ENCODE data around the gene TAS2R19. TPM values are rescaled to one million over a fixed set of nuclear protein-coding genes. Genes with fewer than 3 reads are reported as not detected.
"Not testable (repeated sequence)": the region's sequence is repeated elsewhere in the genome, so short reads cannot be mapped to it uniquely, and the experiment has no call there.

Gene TAS2R19
- total RNA-seq, 1 donor from 2014 or later, result 3.1 TPM

DNA sequence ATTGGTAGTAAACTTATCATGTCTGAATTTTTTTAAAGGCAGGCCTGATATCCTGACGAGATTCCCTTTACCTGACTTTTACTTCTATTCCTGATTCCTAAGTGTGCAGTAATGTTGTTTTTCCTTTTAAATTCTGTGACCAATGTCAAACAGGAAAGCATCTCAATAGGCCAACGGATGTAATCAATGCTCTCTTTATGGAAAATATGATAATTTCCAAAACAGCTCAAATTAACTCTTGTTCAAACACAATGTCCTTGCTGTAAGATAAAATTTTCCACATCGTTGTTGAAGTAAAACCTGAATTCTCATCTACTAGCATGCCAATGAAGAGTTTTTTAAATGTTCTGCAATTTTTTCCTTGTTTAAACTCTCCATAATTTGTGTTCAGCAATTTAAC, 16.8 kb upstream of the TAS2R19 start:
- Mint-ChIP-seq H3K36me3 (peaks cover 53% of the 10 kb centered on the region), H3K4me1 (ENCODE audit: unreplicated experiment) (no peaks in the 10 kb centered on the region), H3K9me3 (peaks cover 12% of the 10 kb centered on the region), H3K27me3 (no peaks in the 10 kb centered on the region), H3K4me3 (no peak overlapping the region), H3K27ac (no peak overlapping the region)
- no peak for DNase-seq (ENCODE audit: extremely low spot score, unreplicated experiment)
- no peak for TF ChIP-seq CTCF (conservative IDR thresholded peaks at IDR 0.05)

- not testable (repeated sequence) for H3K27me3 Mint-ChIP-seq; H3K27ac Mint-ChIP-seq; DNase-seq (ENCODE audit: extremely low spot score, unreplicated experiment); H3K4me1 Mint-ChIP-seq (ENCODE audit: unreplicated experiment); H3K4me3 Mint-ChIP-seq; H3K9me3 Mint-ChIP-seq
- peaks cover 39% of the 10 kb centered on the region for H3K36me3 Mint-ChIP-seq
Measured at GRCh38 chr12:11033959-11034358, 11.5 kb upstream of the TAS2R19 start.

DNA sequence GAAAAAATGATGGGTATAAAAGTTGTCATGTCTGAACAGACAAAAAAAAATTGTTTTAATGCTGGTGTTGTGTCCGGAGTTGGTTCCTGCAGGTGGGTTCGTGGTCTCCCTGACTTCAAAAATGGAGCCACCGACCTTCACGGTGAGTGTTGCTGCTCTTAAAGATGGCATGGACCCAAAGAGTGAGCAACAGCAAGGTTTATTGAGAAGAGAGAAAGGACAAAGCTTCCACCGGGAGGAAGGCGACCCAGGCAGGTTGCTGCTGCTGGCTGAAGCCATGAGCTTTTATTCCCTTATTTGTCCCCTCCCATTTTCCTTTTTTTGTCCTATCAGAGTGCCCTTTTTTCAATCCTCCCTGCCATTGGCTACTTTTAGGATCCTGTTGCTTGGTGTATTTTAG, 8.9 kb upstream of the TAS2R19 start, which contains the start of gene TAS2R31:
Gene TAS2R31, minus strand, starts transcription at position 101 of the 400 bp plus-strand sequence. Its CDS starts 72 bp downstream, at position 29.
- Mint-ChIP-seq H3K27me3 (no peaks in the 10 kb centered on the region), H3K9me3 (no peaks in the 10 kb centered on the region), H3K36me3 (peaks cover 41% of the 10 kb centered on the region), H3K4me1 (ENCODE audit: unreplicated experiment) (no peaks in the 10 kb centered on the region), H3K27ac (no peak within 1 kb of the TSS), H3K4me3 (no peak within 1 kb of the TSS)
- TF ChIP-seq CTCF (conservative IDR thresholded peaks at IDR 0.05), result no peak
- no peak for DNase-seq (ENCODE audit: extremely low spot score, unreplicated experiment)

GRCh38 chr12:11026118-11026517, 3.7 kb upstream of the TAS2R19 start:
- peaks cover 8% of the 10 kb centered on the region for H3K9me3 Mint-ChIP-seq
- H3K36me3 Mint-ChIP-seq, result peaks cover 34% of the 10 kb centered on the region
- H3K4me1 Mint-ChIP-seq (ENCODE audit: unreplicated experiment), result no peaks in the 10 kb centered on the region
- H3K4me3 Mint-ChIP-seq, result no peak overlapping the region
- no peak for TF ChIP-seq CTCF (conservative IDR thresholded peaks at IDR 0.05)
- DNase-seq (ENCODE audit: extremely low spot score, unreplicated experiment), result no peak
- no peaks in the 10 kb centered on the region for H3K27me3 Mint-ChIP-seq
- H3K27ac Mint-ChIP-seq, result no peak overlapping the region

DNA sequence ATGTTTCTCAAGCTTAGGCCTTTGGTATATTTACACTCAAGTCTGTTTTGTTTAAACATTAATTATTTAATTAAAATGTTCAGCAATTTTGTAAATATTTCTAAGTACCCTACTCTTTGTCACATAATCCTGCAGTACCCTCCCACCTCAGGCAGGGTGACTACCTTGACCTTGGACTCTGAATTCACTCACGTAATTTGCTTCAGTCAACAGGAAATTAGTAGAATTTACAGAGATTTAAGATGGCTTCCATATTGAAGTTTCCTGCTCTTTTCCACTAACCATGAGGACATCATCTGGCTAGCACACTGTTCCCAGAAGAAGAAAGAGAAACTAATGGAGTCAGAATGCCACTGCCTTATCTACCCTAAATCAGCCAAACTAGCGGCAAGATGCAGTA, 967 bp upstream of the TAS2R19 start:
- TF ChIP-seq CTCF (conservative IDR thresholded peaks at IDR 0.05), result no peak
- Mint-ChIP-seq H3K36me3 (peaks cover 32% of the 10 kb centered on the region), H3K4me1 (ENCODE audit: unreplicated experiment) (no peaks in the 10 kb centered on the region), H3K27ac (no peak overlapping the region), H3K4me3 (no peak overlapping the region), H3K27me3 (no peaks in the 10 kb centered on the region), H3K9me3 (peaks cover 8% of the 10 kb centered on the region)
- DNase-seq (ENCODE audit: extremely low spot score, unreplicated experiment), result no peak

GRCh38 chr12:11016937-11017336, 5.5 kb downstream of the TAS2R19 start:
- no peak for DNase-seq (ENCODE audit: extremely low spot score, unreplicated experiment)
- H3K27me3 Mint-ChIP-seq, result no peaks in the 10 kb centered on the region
- H3K4me1 Mint-ChIP-seq (ENCODE audit: unreplicated experiment), result peaks cover 3% of the 10 kb centered on the region
- H3K4me3 Mint-ChIP-seq, result no peak overlapping the region
- H3K36me3 Mint-ChIP-seq, result peaks cover 41% of the 10 kb centered on the region
- no peak overlapping the region for H3K27ac Mint-ChIP-seq
- no peak for TF ChIP-seq CTCF (conservative IDR thresholded peaks at IDR 0.05)
- no peaks in the 10 kb centered on the region for H3K9me3 Mint-ChIP-seq
